ENCODE data around the gene MBNL3.

Gene MBNL3

DNA sequence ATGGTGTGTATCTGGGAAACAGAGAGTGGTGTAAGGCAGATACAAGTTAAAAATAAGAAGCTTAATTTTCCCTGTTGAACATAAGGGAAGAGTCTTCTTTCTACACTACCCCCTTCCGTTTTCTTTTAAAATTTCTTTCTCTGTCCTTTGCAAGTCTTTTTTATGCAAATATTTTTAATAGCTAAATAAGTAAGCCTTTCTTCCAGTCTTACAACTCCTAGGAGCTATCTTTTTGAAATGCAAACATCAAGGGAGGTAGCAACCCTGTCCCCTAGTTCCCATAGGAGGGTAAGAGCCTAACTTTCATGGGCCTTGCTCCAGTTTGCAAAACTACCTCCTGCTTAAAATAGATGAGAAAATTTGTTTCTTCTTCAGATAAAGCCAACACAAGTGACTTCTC, 121.5 kb downstream of the MBNL3 start:
- Histone ChIP-seq H3K9ac (ENCODE audit: low read length) (no peak overlapping the region), H3K27ac (ENCODE audit: low read depth, low read length) (no peak overlapping the region), H3K79me2 (ENCODE audit: insufficient read depth, low read length) (no peaks in the 10 kb centered on the region), H3K4me2 (ENCODE audit: low read depth, low read length, poor library complexity, severe bottlenecking) (no peak overlapping the region), H2AFZ (ENCODE audit: low read depth, low read length, severe bottlenecking) (no peak overlapping the region), H3K9me3 (ENCODE audit: insufficient read depth, low read length) (no peaks in the 10 kb centered on the region), H4K20me1 (ENCODE audit: low read depth, low read length) (no peaks in the 10 kb centered on the region), H3K36me3 (ENCODE audit: low read length) (no peaks in the 10 kb centered on the region), H3K27me3 (ENCODE audit: low read length) (no peaks in the 10 kb centered on the region), H3F3A (ENCODE audit: insufficient read depth) (no peaks in the 10 kb centered on the region), H3K9me2 (replicated peaks; ENCODE audit: insufficient read depth, low read length) (no peaks in the 10 kb centered on the region), H3K4me3 (ENCODE audit: insufficient read depth, low read length, poor library complexity, severe bottlenecking) (no peak overlapping the region)
- TF ChIP-seq, protein P1, sequence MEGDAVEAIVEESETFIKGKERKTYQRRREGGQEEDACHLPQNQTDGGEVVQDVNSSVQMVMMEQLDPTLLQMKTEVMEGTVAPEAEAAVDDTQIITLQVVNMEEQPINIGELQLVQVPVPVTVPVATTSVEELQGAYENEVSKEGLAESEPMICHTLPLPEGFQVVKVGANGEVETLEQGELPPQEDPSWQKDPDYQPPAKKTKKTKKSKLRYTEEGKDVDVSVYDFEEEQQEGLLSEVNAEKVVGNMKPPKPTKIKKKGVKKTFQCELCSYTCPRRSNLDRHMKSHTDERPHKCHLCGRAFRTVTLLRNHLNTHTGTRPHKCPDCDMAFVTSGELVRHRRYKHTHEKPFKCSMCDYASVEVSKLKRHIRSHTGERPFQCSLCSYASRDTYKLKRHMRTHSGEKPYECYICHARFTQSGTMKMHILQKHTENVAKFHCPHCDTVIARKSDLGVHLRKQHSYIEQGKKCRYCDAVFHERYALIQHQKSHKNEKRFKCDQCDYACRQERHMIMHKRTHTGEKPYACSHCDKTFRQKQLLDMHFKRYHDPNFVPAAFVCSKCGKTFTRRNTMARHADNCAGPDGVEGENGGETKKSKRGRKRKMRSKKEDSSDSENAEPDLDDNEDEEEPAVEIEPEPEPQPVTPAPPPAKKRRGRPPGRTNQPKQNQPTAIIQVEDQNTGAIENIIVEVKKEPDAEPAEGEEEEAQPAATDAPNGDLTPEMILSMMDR (IDR thresholded peaks at IDR 0.05; ENCODE audit: insufficient read depth, low read length, poor library complexity, severe bottlenecking), result no peak
- no peak for TF ChIP-seq EZH2phosphoT487 (conservative IDR thresholded peaks at IDR 0.05; ENCODE audit: low read length)

DNA sequence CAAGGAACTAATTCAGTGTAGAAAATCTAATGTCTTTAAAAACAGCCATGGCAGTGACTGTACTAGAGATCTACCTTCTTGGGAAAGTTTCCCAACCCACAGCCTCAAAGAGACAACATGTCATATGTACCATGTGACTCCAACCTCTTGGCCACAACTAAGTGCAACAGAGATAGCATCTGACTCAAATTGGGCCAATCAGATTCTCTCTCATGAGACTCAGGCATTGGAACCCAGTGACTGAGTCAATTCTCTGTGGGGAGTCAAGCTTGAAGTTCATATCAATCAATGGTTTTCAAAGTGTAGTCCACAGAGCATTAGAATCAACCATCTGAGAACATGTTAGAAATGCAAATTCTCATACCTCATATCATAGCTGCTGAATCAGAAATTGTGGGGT, 123.3 kb downstream of the MBNL3 start:
- Histone ChIP-seq H3K4me3 (ENCODE audit: insufficient read depth, low read length, poor library complexity, severe bottlenecking) (no peak overlapping the region), H3K9me2 (replicated peaks; ENCODE audit: insufficient read depth, low read length) (no peaks in the 10 kb centered on the region), H3K27me3 (ENCODE audit: low read length) (no peaks in the 10 kb centered on the region), H2AFZ (ENCODE audit: low read depth, low read length, severe bottlenecking) (no peak overlapping the region), H3K79me2 (ENCODE audit: insufficient read depth, low read length) (no peaks in the 10 kb centered on the region), H3K9ac (ENCODE audit: low read length) (no peak overlapping the region), H3K27ac (ENCODE audit: low read depth, low read length) (no peak overlapping the region), H3K4me2 (ENCODE audit: low read depth, low read length, poor library complexity, severe bottlenecking) (no peak overlapping the region), H3K9me3 (ENCODE audit: insufficient read depth, low read length) (no peaks in the 10 kb centered on the region), H3F3A (ENCODE audit: insufficient read depth) (no peaks in the 10 kb centered on the region), H4K20me1 (ENCODE audit: low read depth, low read length) (no peaks in the 10 kb centered on the region), H3K36me3 (ENCODE audit: low read length) (no peaks in the 10 kb centered on the region)
- TF ChIP-seq EZH2phosphoT487 (conservative IDR thresholded peaks at IDR 0.05; ENCODE audit: low read length), result no peak
- TF ChIP-seq, protein P1 (IDR thresholded peaks at IDR 0.05; ENCODE audit: insufficient read depth, low read length, poor library complexity, severe bottlenecking), result no peak

DNA sequence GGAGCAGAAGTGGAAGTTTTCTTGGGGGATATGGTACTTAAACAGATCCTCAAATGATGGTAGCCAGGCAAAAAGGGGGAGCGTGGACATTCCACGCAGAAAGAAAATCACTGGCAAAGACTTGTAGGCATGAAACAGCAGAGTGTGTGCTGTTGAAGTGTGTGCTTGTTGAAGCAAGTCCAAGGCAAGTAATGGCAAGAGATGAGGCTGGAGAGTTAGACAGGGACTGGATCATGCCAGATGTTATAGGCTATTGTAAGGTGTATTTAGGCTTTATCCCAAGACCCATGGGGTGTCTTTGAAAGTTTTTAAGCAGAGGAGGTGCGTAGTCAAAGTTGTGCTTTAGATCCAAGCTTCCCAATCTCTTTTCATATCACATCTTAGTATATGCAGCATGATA, 124.5 kb downstream of the MBNL3 start:
- no peaks in the 10 kb centered on the region for H3K27me3 ChIP-seq (ENCODE audit: low read length)
- no peaks in the 10 kb centered on the region for H3K79me2 ChIP-seq (ENCODE audit: insufficient read depth, low read length)
- no peak overlapping the region for H3K4me2 ChIP-seq (ENCODE audit: low read depth, low read length, poor library complexity, severe bottlenecking)
- no peaks in the 10 kb centered on the region for H4K20me1 ChIP-seq (ENCODE audit: low read depth, low read length)
- TF ChIP-seq EZH2phosphoT487 (conservative IDR thresholded peaks at IDR 0.05; ENCODE audit: low read length), result no peak
- TF ChIP-seq, protein P1 (IDR thresholded peaks at IDR 0.05; ENCODE audit: insufficient read depth, low read length, poor library complexity, severe bottlenecking), result no peak
- no peaks in the 10 kb centered on the region for H3K9me3 ChIP-seq (ENCODE audit: insufficient read depth, low read length)
- H3K9me2 ChIP-seq (replicated peaks; ENCODE audit: insufficient read depth, low read length), result no peaks in the 10 kb centered on the region
- no peak overlapping the region for H3K27ac ChIP-seq (ENCODE audit: low read depth, low read length)
- no peaks in the 10 kb centered on the region for H3K36me3 ChIP-seq (ENCODE audit: low read length)
- H2AFZ ChIP-seq (ENCODE audit: low read depth, low read length, severe bottlenecking), result no peak overlapping the region
- no peak overlapping the region for H3K9ac ChIP-seq (ENCODE audit: low read length)
- no peaks in the 10 kb centered on the region for H3F3A ChIP-seq (ENCODE audit: insufficient read depth)
- H3K4me3 ChIP-seq (ENCODE audit: insufficient read depth, low read length, poor library complexity, severe bottlenecking), result no peak overlapping the region

Measured in SU-DHL-6 (cell line).